ENCODE results near the gene PLP1.

- no peak for TF ChIP-seq ZNF274 (IDR thresholded peaks at IDR 0.05; ENCODE audit: low read depth, low read length)
- TF ChIP-seq SUZ12 (IDR thresholded peaks at IDR 0.05; ENCODE audit: extremely low read depth, insufficient read depth, insufficient read length): no peak
- TF ChIP-seq YY1 (IDR thresholded peaks at IDR 0.05; ENCODE audit: insufficient read depth, insufficient read length): no peak
Measured at GRCh38 chrX:103783971-103784370, 7.3 kb downstream of the PLP1 start.

All from NT2/D1 (cell line).